Liver (tissue), 9 donors: ENCODE results near the gene TMEM233. TPM values are rescaled to one million over a fixed set of nuclear protein-coding genes. Genes with fewer than 3 reads are reported as not detected.

ENCODE experiments used
- DNase-seq: peaks from one replicate; pipeline ENCODE4 v3.0.0-alpha.2; 2017; ENCODE audit warnings: low spot score
- H3K27ac ChIP-seq, 2 donors: one replicate each; pipeline ENCODE4 v1.7.0; 2013; ENCODE audit warnings: inconsistent platforms in 2 of 2, low read length in 2 of 2, control low read depth in 1 of 2, low read depth in 1 of 2, mild to moderate bottlenecking in 1 of 2
- H3K27me3 ChIP-seq, 4 donors: one replicate each; pipeline versions ENCODE4 v1.6.1 to v1.7.0; 2013; ENCODE audit warnings: low read length in 3 of 4, inconsistent platforms in 1 of 4, mild to moderate bottlenecking in 1 of 4, moderate library complexity in 1 of 4; ENCODE audit not compliant: control insufficient read depth in 4 of 4, insufficient read depth in 4 of 4
- H3K36me3 ChIP-seq, 4 donors: one replicate each; pipeline versions ENCODE4 v1.6.1 to v1.7.0; 2013; ENCODE audit warnings: low read length in 3 of 4, mild to moderate bottlenecking in 3 of 4, low read depth in 1 of 4, moderate library complexity in 1 of 4; ENCODE audit not compliant: control insufficient read depth in 4 of 4, insufficient read depth in 3 of 4
- H3K4me1 ChIP-seq, 4 donors: one replicate each; pipeline versions ENCODE4 v1.6.1 to v1.7.0; 2013; ENCODE audit warnings: low read length in 3 of 4, mild to moderate bottlenecking in 3 of 4, moderate library complexity in 1 of 4; ENCODE audit not compliant: control insufficient read depth in 4 of 4, insufficient read depth in 4 of 4
- H3K4me3 ChIP-seq, 3 donors: one replicate each; pipeline versions ENCODE4 v1.6.1 to v1.7.0; 2013; ENCODE audit warnings: low read length in 3 of 3, control low read depth in 1 of 3, low read depth in 1 of 3, mild to moderate bottlenecking in 1 of 3
- H3K9ac ChIP-seq, 2 donors: one replicate each; pipeline ENCODE4 v1.7.0; 2013; ENCODE audit warnings: low read length in 2 of 2, mild to moderate bottlenecking in 2 of 2, moderate library complexity in 2 of 2, control low read depth in 1 of 2, low read depth in 1 of 2
- H3K9me3 ChIP-seq, 4 donors: one replicate each; pipeline versions ENCODE4 v1.6.1 to v1.7.0; 2013; ENCODE audit warnings: low read length in 3 of 4; ENCODE audit not compliant: control insufficient read depth in 4 of 4
- EGR1 ChIP-seq, 2 donors: IDR thresholded peaks; 2 replicates each; pipeline ENCODE4 v1.6.1; 2016 to 2018; ENCODE audit warnings: antibody characterized with exemption in 2 of 2, low read depth in 2 of 2
- FOXA1 ChIP-seq: IDR thresholded peaks from 2 replicates; pipeline ENCODE4 v1.6.1; 2016; ENCODE audit warnings: antibody characterized with exemption
- FOXA2 ChIP-seq: IDR thresholded peaks from 2 replicates; pipeline ENCODE4 v1.6.1; 2016; ENCODE audit warnings: antibody characterized with exemption
- GABPA ChIP-seq, 2 donors: IDR thresholded peaks in 1 of 2; conservative IDR thresholded peaks in 1 of 2; 2 replicates each; pipeline ENCODE4 v1.6.1; 2016; ENCODE audit warnings: antibody characterized with exemption in 2 of 2, mild to moderate bottlenecking in 1 of 2, moderate library complexity in 1 of 2
- HNF4A ChIP-seq, 2 donors: conservative IDR thresholded peaks; 2 replicates each; pipeline ENCODE4 v1.6.1; 2016; ENCODE audit warnings: antibody characterized with exemption in 2 of 2, mild to moderate bottlenecking in 2 of 2
- HNF4G ChIP-seq: IDR thresholded peaks from 2 replicates; pipeline ENCODE4 v1.6.1; 2016; ENCODE audit warnings: antibody characterized with exemption
- JUND ChIP-seq, 2 donors: IDR thresholded peaks; 2 replicates each; pipeline ENCODE4 v1.6.1; 2016; ENCODE audit warnings: antibody characterized with exemption in 2 of 2
- MAX ChIP-seq: IDR thresholded peaks from 2 replicates; pipeline ENCODE4 v1.6.1; 2016; ENCODE audit warnings: antibody characterized with exemption
- NR2F2 ChIP-seq: IDR thresholded peaks from 2 replicates; pipeline ENCODE4 v1.6.1; 2016; ENCODE audit warnings: antibody characterized with exemption
- RAD21 ChIP-seq, 2 donors: IDR thresholded peaks; 2 replicates each; pipeline ENCODE4 v1.6.1; 2016; ENCODE audit warnings: antibody characterized with exemption in 2 of 2, mild to moderate bottlenecking in 2 of 2
- RXRA ChIP-seq, 2 donors: IDR thresholded peaks; 2 replicates each; pipeline ENCODE4 v1.6.1; 2017 to 2018; ENCODE audit warnings: antibody characterized with exemption in 2 of 2, mild to moderate bottlenecking in 1 of 2
- SP1 ChIP-seq: IDR thresholded peaks from 2 replicates; pipeline ENCODE4 v1.6.1; 2018; ENCODE audit warnings: antibody characterized with exemption, mild to moderate bottlenecking
- TAF1 ChIP-seq: conservative IDR thresholded peaks from 2 replicates; pipeline ENCODE4 v1.6.1; 2016; ENCODE audit warnings: antibody characterized with exemption, mild to moderate bottlenecking
- YY1 ChIP-seq: IDR thresholded peaks from 2 replicates; pipeline ENCODE4 v1.6.1; 2016; ENCODE audit warnings: antibody characterized with exemption, mild to moderate bottlenecking
- WGBS: extraction: QIAGEN DNeasy Blood & Tissue Kit; methylation state at CpG from one replicate; pipeline ENCODE4 v1.1.7; 2013; 5-methylcytosine and 5-hydroxymethylcytosine counted together
- polyA plus RNA-seq, 2 donors: library from polyadenylated mRNA; stranded (reverse) in 1 of 2; unstranded in 1 of 2; fragments of 200-250 nt in 1 of 2; fragments of >200 nt in 1 of 2; fragmentation: Nextera tagmentation in 1 of 2; extraction: Ambion mirVana in 1 of 2; gene quantifications; one replicate each; pipeline versions ENCODE4 v1.2.1 to v1.2.3, GENCODE V29; 2013 to 2015
- total RNA-seq, 2 donors: library from RNA; depleted of rRNA; stranded (reverse); fragments of >200 nt; gene quantifications; one replicate each; pipeline ENCODE4 v1.2.3, GENCODE V29; 2014
- TF ChIP-seq, protein P1 (sequence below): IDR thresholded peaks from 2 replicates; pipeline ENCODE4 v1.6.1; 2016; ENCODE audit warnings: antibody characterized with exemption
- TF ChIP-seq, protein P2 (sequence below): fragments of 150-350 bp; IDR thresholded peaks from 2 replicates; pipeline ENCODE4 v1.5.1; 2017; ENCODE audit warnings: improper control_type of control experiment, low read depth, low read length; ENCODE audit not compliant: missing input control
- TF ChIP-seq, protein P3 (sequence below): IDR thresholded peaks from 2 replicates; pipeline ENCODE4 v1.6.1; 2016; ENCODE audit warnings: antibody characterized with exemption
- TF ChIP-seq, protein P4 (sequence below): IDR thresholded peaks from 2 replicates; pipeline ENCODE4 v1.6.1; 2016; ENCODE audit warnings: antibody characterized with exemption, mild to moderate bottlenecking
- donor health status: healthy.
- donor health status: healthy.
- donor health status: healthy.
- donor health status: healthy.
- donor health status: healthy.

Gene TMEM233
- total and polyA plus RNA-seq, 4 donors: 0.05 to 0.17 (median 0.09) TPM

- WGBS: 26% methylated on average over 3 of the region's 3 CpGs
- Histone ChIP-seq H3K9ac (peak overlapping the region in 1 of 2 donors; percentile 95), H3K27ac (peak overlapping the region; percentile 86 to 88), H3K36me3 (peaks cover 0 to 21% (median 13%) of the 10 kb centered on the region in 4 donors), H3K9me3 (no peaks in the 10 kb centered on the region), H3K4me1 (peaks cover 21 to 51% (median 31%) of the 10 kb centered on the region in 4 donors), H3K27me3 (no peaks in the 10 kb centered on the region), H3K4me3 (peak overlapping the region; percentile 3 to 66 (median 52))
- TF ChIP-seq HNF4A (conservative IDR thresholded peaks at IDR 0.05) (peak; percentile 27 to 46), SP1 (peak; percentile 43), JUND (IDR thresholded peaks at IDR 0.05) (no peak), HNF4G (no peak), MAX (no peak), RXRA (IDR thresholded peaks at IDR 0.05) (peak; percentile 20 to 34), FOXA2 (no peak), FOXA1 (no peak), NR2F2 (no peak), EGR1 (IDR thresholded peaks at IDR 0.05; ENCODE audit: low read depth in 2 of 2) (no peak), GABPA (IDR thresholded peaks at IDR 0.05 in 1 of 2, conservative IDR thresholded peaks at IDR 0.05 in 1 of 2) (no peak), RAD21 (IDR thresholded peaks at IDR 0.05) (no peak), TAF1 (peak; percentile 42), YY1 (no peak)
- TF ChIP-seq, protein P1, sequence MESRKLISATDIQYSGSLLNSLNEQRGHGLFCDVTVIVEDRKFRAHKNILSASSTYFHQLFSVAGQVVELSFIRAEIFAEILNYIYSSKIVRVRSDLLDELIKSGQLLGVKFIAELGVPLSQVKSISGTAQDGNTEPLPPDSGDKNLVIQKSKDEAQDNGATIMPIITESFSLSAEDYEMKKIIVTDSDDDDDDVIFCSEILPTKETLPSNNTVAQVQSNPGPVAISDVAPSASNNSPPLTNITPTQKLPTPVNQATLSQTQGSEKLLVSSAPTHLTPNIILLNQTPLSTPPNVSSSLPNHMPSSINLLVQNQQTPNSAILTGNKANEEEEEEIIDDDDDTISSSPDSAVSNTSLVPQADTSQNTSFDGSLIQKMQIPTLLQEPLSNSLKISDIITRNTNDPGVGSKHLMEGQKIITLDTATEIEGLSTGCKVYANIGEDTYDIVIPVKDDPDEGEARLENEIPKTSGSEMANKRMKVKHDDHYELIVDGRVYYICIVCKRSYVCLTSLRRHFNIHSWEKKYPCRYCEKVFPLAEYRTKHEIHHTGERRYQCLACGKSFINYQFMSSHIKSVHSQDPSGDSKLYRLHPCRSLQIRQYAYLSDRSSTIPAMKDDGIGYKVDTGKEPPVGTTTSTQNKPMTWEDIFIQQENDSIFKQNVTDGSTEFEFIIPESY: no peak
- TF ChIP-seq, protein P2, sequence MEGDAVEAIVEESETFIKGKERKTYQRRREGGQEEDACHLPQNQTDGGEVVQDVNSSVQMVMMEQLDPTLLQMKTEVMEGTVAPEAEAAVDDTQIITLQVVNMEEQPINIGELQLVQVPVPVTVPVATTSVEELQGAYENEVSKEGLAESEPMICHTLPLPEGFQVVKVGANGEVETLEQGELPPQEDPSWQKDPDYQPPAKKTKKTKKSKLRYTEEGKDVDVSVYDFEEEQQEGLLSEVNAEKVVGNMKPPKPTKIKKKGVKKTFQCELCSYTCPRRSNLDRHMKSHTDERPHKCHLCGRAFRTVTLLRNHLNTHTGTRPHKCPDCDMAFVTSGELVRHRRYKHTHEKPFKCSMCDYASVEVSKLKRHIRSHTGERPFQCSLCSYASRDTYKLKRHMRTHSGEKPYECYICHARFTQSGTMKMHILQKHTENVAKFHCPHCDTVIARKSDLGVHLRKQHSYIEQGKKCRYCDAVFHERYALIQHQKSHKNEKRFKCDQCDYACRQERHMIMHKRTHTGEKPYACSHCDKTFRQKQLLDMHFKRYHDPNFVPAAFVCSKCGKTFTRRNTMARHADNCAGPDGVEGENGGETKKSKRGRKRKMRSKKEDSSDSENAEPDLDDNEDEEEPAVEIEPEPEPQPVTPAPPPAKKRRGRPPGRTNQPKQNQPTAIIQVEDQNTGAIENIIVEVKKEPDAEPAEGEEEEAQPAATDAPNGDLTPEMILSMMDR: no peak
- TF ChIP-seq, protein P3, sequence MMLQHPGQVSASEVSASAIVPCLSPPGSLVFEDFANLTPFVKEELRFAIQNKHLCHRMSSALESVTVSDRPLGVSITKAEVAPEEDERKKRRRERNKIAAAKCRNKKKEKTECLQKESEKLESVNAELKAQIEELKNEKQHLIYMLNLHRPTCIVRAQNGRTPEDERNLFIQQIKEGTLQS: no peak
- TF ChIP-seq, protein P4, sequence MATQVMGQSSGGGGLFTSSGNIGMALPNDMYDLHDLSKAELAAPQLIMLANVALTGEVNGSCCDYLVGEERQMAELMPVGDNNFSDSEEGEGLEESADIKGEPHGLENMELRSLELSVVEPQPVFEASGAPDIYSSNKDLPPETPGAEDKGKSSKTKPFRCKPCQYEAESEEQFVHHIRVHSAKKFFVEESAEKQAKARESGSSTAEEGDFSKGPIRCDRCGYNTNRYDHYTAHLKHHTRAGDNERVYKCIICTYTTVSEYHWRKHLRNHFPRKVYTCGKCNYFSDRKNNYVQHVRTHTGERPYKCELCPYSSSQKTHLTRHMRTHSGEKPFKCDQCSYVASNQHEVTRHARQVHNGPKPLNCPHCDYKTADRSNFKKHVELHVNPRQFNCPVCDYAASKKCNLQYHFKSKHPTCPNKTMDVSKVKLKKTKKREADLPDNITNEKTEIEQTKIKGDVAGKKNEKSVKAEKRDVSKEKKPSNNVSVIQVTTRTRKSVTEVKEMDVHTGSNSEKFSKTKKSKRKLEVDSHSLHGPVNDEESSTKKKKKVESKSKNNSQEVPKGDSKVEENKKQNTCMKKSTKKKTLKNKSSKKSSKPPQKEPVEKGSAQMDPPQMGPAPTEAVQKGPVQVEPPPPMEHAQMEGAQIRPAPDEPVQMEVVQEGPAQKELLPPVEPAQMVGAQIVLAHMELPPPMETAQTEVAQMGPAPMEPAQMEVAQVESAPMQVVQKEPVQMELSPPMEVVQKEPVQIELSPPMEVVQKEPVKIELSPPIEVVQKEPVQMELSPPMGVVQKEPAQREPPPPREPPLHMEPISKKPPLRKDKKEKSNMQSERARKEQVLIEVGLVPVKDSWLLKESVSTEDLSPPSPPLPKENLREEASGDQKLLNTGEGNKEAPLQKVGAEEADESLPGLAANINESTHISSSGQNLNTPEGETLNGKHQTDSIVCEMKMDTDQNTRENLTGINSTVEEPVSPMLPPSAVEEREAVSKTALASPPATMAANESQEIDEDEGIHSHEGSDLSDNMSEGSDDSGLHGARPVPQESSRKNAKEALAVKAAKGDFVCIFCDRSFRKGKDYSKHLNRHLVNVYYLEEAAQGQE: no peak
- DNase-seq: no peak
These were observed 90.2 kb downstream of the TMEM233 start for GRCh38 chr12:119683816-119684215.
